DMS 273 treated with DMSO at 0.1 percent for 48 hours (cell line): ENCODE data around the gene EIF4A2.

ENCODE experiments used
- DNase-seq: peaks from one replicate; lab custom pipeline; 2025; lab: John Stamatoyannopoulos, UW

EIF4A2 gene

DNA sequence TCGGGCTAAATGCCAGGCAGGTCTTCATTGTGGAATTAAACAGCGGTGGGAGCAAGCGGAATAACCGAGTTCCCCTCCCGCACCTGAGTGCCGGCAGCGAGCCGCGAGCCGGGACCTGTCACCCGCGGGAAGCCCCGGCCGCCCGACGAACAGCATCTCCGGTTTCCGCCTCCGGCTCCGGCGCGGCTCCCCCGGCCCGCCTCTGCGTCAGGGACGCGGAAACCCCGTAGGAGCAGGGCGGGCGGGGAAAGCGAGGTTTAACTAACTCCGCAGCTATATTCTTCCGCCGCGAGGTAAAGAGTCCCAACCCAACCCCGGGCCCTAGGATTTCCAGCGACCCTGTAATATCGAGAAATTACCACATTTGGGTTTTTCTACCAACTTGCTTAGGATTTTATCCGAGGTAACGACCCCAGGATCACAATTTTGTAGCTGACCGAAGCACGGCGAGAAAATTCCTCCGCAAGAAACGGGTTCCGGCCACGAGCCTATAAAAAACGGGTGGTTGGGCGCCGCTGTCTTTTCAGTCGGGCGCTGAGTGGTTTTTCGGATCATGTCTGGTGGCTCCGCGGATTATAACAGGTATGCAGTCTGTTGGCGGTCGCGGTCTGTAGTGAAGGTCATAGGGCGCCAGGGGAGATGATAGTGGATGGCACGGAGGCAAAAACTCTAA lies at the start of gene EIF4A2:
EIF4A2 (plus strand) TSS at position 520 of the 673 bp plus-strand sequence; CDS start at position 554, 34 bp downstream.
- DNase-seq: peak; percentile 83

DNA sequence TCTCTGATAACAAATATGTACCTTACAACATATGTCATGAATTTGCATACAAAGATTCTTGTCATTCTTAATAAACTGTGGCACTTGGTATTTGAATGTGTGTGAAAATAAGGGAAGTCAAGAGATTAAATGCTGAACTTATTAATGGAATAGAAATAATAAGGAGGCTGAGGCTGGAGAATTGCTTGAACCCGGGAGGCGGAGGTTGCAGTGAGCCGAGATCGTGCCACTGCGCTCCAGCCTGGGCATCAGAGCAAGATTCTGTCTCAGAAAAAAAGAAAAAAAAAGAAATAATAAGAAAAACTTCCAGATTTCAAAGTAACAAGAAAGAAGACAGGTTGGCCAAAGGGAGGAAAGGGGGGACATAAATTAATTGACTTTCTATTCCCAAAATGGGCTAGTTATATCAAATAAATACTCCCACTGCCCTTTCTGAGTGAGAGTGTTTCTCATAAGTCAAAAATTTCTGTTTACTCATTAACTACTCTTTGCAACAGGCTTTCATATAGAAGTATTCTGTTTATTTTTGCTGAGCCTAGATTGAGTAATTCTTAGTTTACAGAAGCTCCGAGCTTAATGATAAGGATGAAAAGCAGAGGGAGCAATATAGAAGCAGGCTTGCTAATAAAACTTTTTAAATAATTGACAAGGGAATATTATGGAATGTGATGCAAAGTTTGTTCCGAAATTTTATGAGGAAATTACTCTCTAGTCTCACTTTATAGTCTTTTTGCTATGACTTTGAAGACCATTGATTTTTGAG lies 40.6 kb upstream of the EIF4A2 start:
- no peak for DNase-seq

DNA sequence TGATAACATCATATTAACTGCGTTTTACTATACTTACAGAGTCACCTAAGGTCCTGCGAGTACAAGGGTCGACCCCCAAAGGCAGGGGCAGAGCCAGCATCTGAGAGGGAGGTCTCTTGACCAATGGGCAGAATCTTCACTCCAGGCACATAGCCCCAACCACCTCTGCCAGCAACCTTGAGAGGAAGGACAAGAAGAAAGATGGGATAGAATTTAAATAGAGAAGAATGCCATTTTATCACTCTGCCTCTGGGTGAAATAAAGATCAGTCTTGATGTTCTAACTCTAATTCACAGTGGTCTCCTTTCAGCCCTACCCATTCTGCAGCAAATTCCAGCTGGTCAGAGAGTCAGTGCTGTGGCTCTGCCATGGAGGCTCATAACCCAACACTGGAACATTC lies 39.7 kb upstream of the EIF4A2 start:
- no peak for DNase-seq

DNA sequence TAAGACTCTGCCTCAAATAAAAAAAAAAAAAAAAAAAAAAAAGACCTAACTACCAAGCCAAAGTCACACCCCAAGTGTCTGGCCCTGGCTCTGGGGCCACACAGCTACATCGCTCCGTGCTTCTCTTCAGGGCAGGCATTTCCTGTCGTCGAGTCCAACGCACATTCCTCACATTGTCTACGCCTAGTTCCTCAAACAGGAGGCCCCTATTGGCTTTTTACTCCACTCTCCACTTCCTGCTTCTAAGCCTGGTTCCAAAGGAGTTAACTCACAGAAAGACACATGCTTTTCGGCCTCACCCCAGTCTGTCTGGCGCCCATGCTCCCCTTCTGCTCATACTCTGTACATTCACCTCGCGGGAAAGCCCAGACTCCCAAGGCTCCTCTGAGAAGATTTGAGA lies 37.4 kb upstream of the EIF4A2 start:
- DNase-seq: no peak

DNA sequence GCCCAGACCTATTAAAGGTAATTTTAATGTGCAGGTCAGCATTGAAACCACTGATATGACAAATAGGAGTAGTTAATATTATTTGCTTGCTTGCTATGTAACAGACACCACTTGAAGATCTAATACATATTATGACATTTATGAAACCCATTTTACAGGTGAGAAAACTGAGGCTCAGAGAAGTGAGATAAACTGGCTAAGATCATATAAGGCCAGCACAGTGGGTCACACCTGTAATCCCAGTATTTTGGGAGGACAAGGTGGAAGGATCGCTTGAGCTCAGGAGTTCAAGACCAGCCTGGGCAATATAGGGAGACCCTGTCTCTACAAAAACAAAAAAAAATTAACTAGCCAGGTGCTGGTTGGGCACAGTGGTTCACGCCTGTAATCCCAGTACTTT lies 33.1 kb upstream of the EIF4A2 start:
- no peak for DNase-seq

DNA sequence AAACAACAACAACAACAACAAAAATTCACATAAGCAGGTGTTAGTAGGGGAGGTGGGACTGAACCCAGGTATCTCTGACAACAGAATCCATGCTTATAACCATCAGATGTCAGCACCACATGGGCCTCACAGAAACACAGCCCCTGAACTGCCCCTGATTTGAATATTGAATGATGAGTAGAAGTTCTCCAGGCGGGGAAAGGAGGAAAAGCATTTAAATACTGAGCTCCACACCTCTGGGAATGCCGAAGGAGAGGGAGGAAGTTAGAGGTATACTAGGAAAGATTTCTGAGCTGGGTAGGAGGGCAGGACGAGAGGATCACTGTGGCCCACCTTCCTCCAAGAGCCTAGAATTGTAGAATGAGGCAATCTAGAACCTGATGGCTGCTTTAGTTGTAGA lies 31.9 kb upstream of the EIF4A2 start:
- DNase-seq: no peak

DNA sequence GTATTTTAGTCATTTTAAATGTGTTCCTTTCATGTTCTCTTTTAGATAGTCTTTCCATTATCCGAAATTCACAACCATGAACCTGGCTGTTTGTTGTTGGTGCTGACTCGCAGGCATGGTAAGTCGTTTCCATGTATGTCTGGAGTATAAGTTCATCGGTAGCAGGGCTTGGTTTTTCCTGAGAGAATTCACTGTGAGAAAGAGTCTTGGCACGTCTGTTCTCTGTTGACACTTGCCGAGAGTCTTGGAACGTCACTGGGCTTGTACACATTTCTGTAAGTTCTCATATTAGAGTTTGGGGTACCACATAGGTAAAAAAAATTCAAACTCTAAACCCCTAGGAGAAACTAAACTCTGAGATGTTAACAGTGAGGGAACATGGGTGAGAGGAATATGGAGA lies 29.4 kb upstream of the EIF4A2 start:
- no peak for DNase-seq

DNA sequence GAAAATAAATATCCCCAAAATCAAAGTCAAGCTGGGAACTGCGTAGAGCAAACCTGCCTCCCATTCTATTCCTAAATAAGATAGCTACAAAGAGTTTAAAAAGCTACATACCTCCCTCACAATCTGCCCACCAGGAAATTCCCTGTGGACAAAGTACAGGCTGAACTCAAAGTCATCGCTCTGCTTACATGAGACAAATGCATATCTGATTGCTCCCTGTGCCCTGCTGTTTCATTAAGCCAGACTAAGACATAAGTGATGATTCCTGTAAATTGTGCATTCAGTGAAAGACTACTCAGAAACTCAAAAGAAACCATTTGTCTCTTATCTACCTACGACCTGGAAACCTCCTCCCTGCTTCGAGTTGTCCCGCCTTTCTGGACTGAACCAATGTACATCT lies 28.5 kb upstream of the EIF4A2 start:
- DNase-seq: no peak

DNA sequence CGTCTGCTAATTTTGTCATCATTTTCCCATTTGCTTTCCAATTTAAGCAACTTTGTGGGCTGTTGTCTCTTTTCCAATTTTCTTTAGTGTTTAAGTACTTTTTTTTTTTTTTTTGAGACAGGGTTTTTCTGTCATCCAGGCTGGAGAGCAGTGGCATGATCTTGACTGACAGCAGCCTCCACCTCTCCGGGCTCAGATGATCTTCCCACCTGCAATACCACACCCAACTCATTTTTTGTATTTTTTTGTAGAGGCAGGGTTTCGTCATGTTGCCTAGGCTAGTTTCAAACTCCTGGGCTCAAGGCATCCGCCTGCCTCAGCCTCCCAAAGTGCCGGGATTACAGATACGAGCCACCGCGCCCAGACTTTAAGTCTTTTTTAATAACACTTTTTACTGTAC lies 26.2 kb upstream of the EIF4A2 start:
- DNase-seq: no peak

DNA sequence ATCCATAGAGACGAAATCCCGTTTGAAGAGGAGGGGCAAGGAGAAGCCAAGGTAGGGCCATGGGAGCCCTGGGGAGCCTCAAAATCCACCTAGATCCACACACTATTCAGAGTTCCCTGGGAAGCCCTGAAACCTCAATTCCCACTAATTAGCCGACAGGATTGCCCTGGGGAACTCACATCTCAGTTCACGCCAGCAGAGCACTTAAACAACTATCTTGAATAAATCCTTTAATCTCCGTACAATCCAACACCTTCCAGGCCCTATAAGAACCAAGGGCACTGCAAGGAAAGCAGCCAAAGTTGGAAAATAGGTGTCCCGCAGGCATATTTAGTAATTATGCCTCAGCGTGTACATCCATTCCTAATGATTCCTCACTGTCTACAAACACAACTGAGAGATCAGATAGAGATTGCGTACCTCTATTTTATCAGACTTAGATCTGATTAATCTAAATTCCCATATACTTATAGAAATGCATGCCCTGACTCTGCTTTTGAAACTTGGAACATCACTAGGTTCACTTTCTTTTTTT lies 25.6 kb upstream of the EIF4A2 start:
- no peak for DNase-seq

DNA sequence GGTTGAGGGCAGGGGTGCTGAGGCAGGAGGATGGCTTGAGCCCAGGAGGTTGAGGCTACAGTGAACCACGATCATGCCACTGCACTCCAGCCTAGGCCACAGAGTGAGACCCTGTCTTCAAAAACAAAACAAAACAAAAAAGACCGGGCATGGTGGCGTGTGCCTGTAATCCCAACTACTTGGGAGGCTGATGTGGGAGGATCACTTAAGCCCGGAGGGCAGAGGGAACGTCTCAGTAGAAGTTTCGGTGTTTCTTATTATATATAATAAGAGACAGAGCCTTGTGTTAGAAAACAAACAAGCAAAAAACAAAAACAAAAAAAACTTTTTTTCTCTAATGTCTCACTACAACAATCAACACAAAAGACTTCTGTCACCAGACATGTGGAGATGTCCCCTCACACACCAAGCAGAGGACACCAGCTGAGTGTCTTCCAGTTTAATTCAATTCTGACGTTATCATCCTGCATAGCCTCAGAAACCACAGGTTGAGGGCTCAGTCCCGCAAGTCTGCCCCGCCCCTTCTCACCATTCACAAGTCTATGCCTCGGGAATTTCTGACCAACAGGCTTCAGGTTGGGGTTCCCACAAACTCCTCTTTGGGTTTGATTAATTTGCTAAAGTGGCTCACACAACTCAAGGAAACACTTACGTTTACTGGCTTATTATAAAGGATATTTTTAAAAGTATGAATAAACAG lies 24.0 kb upstream of the EIF4A2 start:
- DNase-seq: no peak

DNA sequence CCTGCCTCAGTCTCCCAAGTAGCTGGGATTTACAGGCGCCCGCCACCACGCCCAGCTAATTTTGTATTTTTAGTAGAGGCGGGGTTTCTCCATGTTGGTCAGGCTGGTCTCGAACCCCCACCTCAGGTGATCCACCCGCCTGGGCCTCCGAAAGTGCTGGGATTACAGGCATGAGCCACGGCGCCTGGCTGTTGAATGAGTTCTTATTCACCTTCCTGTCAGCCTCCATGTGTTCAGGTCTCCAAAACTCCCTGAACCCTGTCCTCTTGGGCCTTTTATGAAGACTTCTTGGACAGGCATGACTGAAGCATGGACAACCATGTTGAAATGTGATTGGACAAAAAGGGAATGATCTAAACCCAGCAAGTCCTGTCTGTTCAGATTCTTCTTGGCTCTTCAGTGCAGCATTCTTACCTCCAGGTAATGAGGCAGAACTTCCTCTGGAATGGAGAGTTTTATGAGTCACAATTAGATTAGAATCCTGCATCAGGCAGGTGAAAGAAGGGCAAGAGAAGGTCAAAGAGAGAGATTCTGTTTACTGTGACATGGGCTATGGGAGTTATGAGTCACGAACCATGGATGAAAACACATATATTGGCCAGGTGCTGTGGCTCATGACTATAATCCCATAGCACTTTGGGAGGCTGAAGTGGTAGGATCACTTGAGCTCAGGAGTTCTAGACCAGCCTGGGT lies 23.1 kb upstream of the EIF4A2 start:
- no peak for DNase-seq

DNA sequence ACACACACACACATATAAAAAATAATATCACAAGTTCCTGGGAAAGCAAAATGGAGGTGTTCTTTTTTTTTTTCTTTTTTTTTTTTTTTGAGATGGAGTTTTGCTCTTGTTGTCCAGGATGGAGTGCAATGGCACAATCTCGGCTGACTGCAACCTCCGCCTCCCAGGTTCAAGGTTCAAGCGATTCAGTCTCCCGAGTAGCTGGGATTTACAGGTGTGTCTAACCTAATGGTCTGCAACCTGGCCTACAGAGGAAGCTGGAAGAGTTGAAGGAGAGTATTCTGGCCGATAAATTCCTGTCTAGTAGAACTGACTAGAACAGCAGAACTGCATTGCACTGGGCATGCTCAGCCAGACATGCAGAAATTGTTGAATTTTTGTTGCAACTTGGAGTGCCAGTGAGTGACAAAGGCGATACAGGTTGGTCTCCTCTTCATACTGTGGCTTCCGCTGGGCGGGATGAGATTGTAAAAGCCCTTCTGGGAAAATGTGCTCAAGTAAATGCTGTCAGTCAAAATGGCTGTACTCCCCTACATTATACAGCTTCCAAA lies 22.4 kb upstream of the EIF4A2 start:
- no peak for DNase-seq

DNA sequence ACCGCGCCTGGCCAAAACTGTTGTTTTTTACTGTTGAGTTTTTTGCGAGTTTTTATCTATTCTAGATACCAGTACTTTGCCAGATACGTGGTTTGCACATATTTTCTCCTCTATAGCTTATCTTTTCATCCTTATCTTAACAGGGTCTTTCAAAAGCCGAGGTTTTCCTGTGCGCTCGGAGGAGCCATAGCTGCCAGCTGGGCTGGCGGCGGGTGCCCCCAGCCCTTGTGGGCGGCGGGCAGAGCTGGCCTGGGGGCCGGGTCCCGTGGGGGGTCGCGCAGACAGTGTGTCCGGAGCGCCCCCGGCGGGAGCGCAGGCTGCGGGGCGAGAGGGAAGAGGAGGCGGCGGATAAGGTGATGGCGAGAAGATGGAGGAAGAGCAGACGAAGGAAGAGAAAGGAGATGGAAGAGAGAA lies 11.1 kb upstream of the EIF4A2 start:
- DNase-seq: no peak

DNA sequence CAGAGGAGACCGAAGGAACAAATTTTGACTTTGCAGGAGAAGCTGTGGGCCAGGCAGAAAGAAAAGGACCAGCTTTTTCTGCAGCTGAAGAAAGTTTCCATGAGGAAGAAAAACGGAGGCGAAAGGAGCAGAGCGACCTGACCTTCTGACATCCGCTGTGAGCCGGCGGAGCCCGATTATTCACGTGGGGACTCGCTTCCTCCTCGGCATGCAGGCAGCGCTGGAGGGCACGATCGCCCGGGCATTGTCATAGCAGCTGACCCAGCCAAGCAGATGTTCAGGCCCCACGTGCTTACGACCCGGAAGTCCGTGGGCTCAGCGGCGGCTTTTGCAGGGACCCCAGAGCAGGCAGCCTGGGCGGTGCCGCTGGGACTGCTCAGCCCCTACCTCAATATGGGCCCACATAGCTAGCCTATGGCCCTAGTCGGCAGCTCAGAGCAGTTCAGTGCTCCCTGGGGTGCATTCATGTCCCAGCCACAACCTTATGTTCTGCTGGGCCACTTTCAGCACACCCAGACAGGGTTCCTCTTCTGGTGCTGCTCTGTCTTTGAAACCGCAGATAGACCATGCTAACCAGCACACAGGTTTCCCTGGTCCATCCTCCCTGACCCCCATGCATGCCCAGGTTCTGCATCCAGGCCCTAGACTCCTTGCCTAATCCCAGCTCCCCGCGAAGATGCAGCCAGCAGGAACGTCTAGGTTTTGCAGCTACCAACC lies 10.5 kb upstream of the EIF4A2 start:
- DNase-seq: no peak

DNA sequence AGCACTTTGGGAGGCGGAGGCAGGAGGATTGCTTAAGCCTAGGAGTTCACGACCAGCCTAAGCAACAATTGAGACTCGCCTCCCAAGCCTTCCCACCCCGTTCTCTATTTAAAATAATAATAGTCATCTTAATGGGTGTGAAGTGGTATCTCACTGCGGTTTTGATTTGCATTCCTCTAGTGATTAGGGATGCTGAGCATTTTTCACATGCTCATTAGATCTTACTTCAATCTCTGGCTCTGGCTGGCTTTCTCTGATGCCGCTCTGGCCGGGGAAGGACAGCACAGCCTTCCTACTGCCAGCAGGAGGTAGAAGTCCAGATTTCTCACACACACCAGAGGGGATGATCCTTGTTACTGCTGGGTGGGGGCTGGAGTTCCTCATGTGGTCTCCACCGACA lies 7.4 kb upstream of the EIF4A2 start:
- no peak for DNase-seq

DNA sequence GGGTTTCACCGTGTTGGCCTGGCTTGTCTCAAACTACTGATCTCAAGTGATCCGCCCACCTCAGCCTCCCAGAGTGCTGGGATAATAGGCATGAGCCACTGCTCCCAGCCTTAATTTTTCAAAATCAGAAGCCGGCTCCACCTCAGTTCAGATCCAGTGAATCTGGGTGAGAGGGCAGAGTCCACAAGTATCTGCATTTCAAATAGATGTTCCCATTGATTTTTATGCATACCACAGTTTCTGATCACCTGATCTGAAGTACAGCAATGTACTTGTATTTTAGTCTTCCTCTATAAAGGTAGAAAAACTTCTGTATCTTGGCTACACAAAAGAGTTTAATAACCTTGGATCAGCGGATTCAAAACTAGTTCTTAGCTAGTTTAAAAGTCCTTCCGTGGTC lies 4.2 kb upstream of the EIF4A2 start:
- DNase-seq: no peak

DNA sequence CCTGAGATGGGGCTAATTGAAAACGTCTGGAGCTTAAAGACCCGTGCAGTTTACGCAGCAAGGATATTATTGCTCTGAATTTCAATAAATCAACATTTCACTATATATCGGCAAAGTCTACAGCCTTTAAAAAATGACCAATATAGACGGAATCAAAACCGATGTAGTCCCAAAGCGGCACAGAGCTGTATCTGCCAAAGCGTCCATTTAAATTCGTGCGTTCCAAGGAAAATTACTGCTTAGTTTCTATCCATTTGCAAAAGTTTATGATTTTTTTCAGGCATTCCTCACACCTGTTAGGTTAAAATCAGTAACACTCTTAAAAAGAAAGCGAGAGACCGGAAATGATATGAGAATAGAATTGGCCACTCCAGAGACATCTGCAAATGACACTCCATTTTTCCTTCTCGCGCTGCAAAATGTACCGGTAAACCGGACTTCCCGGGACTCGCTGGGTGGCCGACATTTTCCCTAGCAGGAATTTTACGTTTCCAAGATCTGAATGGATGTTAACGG lies 777 bp upstream of the EIF4A2 start:
- DNase-seq: no peak

DNA sequence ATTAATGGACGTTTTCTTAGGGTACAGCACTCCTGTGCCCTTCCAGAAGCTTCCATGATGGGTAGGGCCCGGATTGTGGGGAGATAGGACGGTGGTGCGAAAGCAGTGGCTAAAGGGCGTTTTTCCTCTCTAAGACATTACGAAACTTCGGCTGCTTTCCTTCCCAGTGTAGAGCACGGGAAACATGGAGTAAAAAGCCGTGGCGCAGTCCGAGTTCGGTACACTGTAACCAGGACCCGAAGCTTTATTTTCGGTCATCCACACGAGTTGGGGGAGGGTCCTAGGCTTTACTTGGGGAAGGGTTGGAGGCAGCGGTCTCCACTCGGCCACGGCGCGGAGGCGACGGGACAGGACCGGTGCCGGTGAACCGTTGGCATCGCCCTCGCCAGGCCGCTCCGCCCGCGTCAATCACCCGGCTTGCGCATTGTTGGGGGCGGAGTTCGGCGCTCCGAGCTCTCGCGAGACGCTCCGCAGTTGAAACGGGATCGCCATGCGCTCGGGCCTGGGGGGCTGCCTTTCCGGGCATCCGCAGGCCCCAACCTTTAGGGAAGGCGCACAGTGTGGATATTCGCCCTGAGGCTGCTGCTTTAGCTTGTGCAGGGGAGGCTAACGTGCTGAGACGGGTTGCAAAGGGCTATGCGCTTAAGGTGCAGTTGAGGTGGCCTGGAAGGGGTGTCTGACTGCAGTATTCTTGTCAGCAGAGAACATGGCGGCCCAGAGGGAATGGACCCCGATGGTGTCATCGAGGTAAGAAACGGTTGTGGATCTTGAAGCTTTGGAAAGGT lies 546 bp downstream of the EIF4A2 start:
- DNase-seq: no peak

DNA sequence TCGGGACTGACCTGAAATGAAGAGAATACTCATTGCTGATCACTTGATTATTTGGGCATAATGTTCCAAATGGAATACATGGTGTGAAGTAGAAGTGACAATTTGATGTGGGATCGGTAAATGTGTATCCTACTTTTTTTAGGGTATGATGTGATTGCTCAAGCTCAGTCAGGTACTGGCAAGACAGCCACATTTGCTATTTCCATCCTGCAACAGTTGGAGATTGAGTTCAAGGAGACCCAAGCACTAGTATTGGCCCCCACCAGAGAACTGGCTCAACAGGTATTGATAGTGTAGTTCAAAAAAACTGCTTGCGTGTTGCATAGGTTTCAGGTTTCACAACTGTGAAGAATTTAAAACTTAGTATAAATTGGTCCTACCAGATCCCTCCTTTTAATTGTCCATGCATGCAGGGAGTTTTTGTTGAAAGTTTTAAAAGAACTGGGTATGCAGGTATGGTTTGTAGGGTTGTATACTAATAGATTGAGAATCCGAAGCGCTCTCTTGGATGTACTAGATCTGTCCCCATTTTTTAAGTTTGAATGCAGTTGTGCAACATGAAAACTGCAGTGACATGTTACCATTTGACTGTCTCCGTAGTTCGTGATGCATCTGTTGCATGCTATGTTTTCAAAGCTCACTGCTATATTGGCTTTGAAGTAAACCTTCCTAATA lies 1.6 kb downstream of the EIF4A2 start:
- DNase-seq: no peak
